DMS79 (cell line): Measurements from ENCODE around the gene KIRREL1.

Source experiments
- DNase-seq: peaks from one replicate; lab custom pipeline; 2025; lab: John Stamatoyannopoulos, UW

The KIRREL1 gene

GRCh38 chr1:158035976-158036583 is 42.6 kb downstream of the KIRREL1 start:
- no peak for DNase-seq

DNA sequence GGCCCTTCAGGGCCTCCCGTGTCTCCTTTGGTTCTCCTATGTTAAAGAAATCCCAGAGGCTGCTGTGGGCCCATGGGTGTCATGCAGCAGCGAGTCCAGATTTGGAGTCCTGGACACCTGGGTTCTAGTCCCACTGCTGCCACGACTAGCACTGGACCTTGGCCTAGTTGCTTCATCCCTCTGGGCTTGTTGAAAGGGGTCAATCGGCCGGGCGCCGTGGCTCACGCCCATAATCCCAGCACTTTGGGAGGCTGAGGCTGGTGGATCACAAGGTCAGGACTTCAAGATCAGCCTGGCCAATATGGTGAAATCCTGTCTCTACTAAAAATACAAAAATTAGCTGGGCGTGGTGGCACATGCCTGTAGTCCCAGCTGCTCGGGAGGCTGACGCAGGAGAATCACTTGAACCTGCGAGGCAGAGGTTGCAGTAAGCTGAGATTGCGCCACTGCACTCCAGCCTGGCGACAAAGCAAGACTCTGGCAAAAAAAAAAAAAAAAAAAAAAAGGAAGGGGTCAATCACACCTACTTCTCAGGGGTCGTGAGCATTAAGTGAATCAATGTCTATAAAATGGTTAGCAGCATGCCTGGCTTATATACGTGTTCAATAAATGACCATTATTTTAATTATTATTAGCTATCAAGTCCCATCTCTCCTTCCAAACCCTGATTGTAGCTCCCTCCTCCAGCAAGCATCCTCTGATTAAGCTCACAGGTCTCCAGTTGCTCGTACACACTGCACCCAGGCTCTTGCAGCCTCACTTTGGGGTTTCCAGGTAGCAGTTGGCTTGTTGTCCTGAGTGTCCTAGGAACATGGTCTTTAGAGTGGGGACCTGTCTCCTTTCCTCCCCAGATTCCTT is 43.8 kb downstream of the KIRREL1 start:
- no peak for DNase-seq

DNA sequence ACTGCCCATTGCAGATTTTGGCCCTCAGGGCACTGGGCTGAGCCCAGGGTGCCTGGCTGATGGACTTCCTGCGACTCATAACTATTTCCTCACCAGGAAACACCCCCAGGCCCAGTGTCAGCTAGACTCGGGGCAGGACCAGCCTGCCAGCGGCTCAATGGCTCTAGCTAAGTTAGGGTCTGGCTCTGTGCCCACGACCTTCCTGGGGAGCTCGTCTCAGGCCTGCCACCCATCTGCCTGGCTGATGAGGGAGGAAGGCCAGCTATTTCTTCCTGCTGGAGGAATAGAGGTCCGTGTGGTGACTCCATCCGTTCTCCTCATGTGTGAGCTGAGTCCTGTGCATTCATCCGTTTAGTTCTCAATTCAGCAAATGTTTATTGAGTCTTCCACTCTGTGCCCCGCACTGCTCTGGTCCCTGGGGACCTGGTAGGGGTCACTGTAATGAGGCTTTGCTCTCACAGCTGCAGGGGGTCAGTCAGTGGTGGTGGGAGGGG is 44.5 kb downstream of the KIRREL1 start:
- DNase-seq, result no peak

- DNase-seq, result no peak
Observed at GRCh38 chr1:158038793-158039192, 45.3 kb downstream of the KIRREL1 start.

- no peak for DNase-seq
Observed at GRCh38 chr1:158039380-158039779, 45.9 kb downstream of the KIRREL1 start.

DNA sequence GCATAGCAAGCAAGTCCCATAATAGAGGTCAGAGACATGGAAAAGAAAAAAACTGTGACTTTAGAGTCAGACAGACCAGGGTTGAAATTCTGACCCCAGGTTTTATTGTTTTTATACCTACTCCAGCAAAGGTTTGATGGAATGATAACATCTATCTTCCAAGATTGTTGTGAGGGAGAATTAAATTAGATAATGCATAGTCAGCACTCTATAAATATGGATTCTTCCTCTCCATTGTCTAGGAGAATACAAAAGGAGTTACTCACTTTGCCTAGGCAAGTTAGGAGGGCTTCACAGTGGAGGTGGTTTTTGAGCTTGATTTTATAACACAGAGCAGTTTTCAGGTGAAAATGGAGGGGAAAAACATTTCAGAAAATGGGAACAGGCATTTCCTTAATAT is 46.9 kb downstream of the KIRREL1 start:
- no peak for DNase-seq

GRCh38 chr1:158043232-158043631 is 49.8 kb downstream of the KIRREL1 start:
- no peak for DNase-seq

- no peak for DNase-seq
Observed at GRCh38 chr1:158045639-158046038, 52.2 kb downstream of the KIRREL1 start.

- DNase-seq, result no peak
Observed at GRCh38 chr1:158046715-158047510, 53.5 kb downstream of the KIRREL1 start.

GRCh38 chr1:158048371-158049067 is 55.1 kb downstream of the KIRREL1 start:
- no peak for DNase-seq

- no peak for DNase-seq
Observed at GRCh38 chr1:158049853-158050252, 56.4 kb downstream of the KIRREL1 start.

GRCh38 chr1:158053276-158053675 is 59.8 kb downstream of the KIRREL1 start:
- DNase-seq, result no peak

DNA sequence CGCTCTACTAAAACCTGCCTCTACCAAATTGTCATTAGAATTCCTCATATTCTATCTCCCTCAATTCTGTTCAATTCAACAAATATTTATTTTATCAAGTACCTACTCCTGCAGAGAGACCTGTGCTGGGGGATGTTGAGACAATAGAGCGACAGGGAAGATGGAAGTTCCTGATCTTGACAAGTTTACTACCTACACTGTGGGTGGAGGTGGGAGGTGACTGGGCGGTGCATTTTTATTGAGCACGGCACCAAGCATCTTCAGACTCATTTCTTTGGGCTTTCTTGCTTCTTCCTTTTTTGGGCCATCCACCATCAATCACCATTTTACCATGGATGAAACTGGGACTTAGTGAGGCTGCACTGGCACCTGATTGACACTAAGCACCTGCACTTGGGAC is 61.3 kb downstream of the KIRREL1 start:
- DNase-seq, result no peak

GRCh38 chr1:158055854-158056253 is 62.4 kb downstream of the KIRREL1 start:
- DNase-seq, result no peak

DNA sequence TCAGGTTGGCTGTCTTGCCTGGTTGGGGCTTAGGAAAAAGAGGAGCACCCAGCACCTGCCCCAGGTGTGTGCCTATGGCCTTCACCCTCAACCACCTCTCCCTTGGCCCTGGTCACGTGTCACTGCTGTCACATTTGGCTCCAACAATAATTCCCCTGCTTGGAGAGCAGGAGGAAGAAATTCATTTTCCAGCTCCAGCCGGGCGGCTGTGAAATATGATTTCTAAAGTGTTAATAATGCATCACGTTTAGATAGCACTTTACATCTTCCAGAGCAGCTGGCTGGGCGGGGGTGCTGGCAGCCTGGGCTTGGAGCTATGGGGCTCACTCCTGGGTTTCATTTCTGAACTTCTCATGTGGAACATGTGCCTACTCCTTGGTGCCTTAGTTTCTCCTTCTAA is 63.1 kb downstream of the KIRREL1 start:
- no peak for DNase-seq

- DNase-seq, result no peak
Observed at GRCh38 chr1:158058237-158058985, 65.0 kb downstream of the KIRREL1 start.

DNA sequence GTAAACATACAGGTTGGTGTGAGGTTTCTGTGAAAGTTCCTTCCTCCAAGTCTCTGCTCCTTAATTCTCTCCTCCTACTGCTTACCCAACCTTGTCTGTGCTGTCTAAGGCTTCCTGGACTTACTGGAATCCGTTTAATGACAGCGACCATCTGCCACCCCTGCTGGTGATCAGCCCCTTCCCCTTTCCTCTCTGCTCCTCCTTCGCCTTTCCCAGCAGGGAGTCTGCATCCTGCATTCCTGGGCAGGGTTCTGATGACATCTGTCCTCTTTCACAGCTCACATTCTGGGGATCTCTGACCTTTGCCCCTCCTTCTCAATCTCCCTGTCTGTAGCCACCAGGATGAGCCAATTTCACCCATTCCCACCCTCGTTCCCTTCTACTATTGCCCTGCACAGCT is 66.5 kb downstream of the KIRREL1 start:
- no peak for DNase-seq

GRCh38 chr1:158062174-158062573 is 68.7 kb downstream of the KIRREL1 start:
- DNase-seq, result no peak

- no peak for DNase-seq
Observed at GRCh38 chr1:158067662-158068061, 74.2 kb downstream of the KIRREL1 start.

- DNase-seq, result no peak
Observed at GRCh38 chr1:158068918-158069317, 75.5 kb downstream of the KIRREL1 start.

GRCh38 chr1:158071138-158071537 is 77.7 kb downstream of the KIRREL1 start:
- DNase-seq, result no peak
